Right cardiac atrium (tissue), 5 donors: ENCODE data around the gene AMBP. TPM values are rescaled to one million over a fixed set of nuclear protein-coding genes. Genes with fewer than 3 reads are reported as not detected.
"Not testable (repeated sequence)": the region's sequence is repeated elsewhere in the genome, so short reads cannot be mapped to it uniquely, and the experiment has no call there.

ENCODE experiments used
- ATAC-seq, 2 donors: fragments of 200-7000 bp; cut with Tn5 transposase; one replicate each; pipeline versions ENCODE4 v1.8.0 to v1.9.1; 2020; ENCODE audit warnings: moderate library complexity in 2 of 2, mild to moderate bottlenecking in 1 of 2
- DNase-seq, 3 donors: peaks; one replicate each; pipeline ENCODE4 v3.0.0-alpha.2; 2020
- H3K27ac ChIP-seq: one replicate; pipeline ENCODE4 v1.5.1; 2013; ENCODE audit warnings: mild to moderate bottlenecking, low read length, control low read depth, moderate library complexity
- H3K27me3 ChIP-seq: one replicate; pipeline ENCODE4 v1.6.1; 2013; ENCODE audit not compliant: control insufficient read depth, insufficient read depth
- H3K4me1 ChIP-seq: one replicate; pipeline ENCODE4 v1.6.1; 2013; ENCODE audit warnings: low read length; ENCODE audit not compliant: control insufficient read depth, insufficient read depth
- H3K4me3 ChIP-seq: one replicate; pipeline ENCODE4 v1.5.1; 2013; ENCODE audit warnings: low read length, control low read depth
- H3K9me3 ChIP-seq: one replicate; pipeline ENCODE4 v1.6.1; 2013; ENCODE audit warnings: low read length; ENCODE audit not compliant: control insufficient read depth
- WGBS: extraction: QIAGEN DNeasy Blood & Tissue Kit; methylation state at CpG from one replicate; pipeline ENCODE4 v1.1.7; 2013; 5-methylcytosine and 5-hydroxymethylcytosine counted together
- intact Hi-C, 4 donors: fragments of 100-400 bp; cut with DNase I; formaldehyde crosslinking; loops; one replicate each; pipeline versions ENCODE4 v1.11.0 to v1.14.0; 2022 to 2023
- polyA plus RNA-seq: library from polyadenylated mRNA; stranded (reverse); fragments of 200-250 nt; gene quantifications from one replicate; pipeline ENCODE4 v1.2.3, GENCODE V29; 2013
- total RNA-seq, 4 donors: library from RNA; stranded (reverse); fragmentation: NEBNext Ultra II Directional; extraction: Animal tissue kit (Norgen Biotek cat#: 25700); gene quantifications; one replicate each; pipeline ENCODE4 v1.2.1, GENCODE V29; 2021
- donor health status: healthy with polysubstance abuse.
- donor health status: DM: no; HTN: yes; CAD: no.
- donor health status: DM: no; HTN: no; CAD: no.
- donor health status: DM: no; HTN: yes; CAD: no; lungs with severe emphysema.
- donor health status: DM: yes; HTN: yes; CAD: no.

Gene AMBP
- total and polyA plus RNA-seq, 5 donors = 0.11 to 0.81 TPM; not detected in 3

GRCh38 chr9:114047717-114048116 is 30.4 kb downstream of the AMBP start:
- H3K4me1 ChIP-seq = no peaks in the 10 kb centered on the region
- 86% methylated on average over 3 of the region's 3 CpGs for WGBS
- ATAC-seq (no peak), DNase-seq (no peak)
- no peak overlapping the region for H3K27ac ChIP-seq
- no peaks in the 10 kb centered on the region for H3K27me3 ChIP-seq
- H3K4me3 ChIP-seq = no peak overlapping the region
- H3K9me3 ChIP-seq = no peaks in the 10 kb centered on the region
- intact Hi-C loops = no loop called here

GRCh38 chr9:114046875-114047274 is 31.2 kb downstream of the AMBP start:
- ATAC-seq (no peak), DNase-seq (no peak)
- Histone ChIP-seq H3K27ac (no peak overlapping the region), H3K9me3 (no peaks in the 10 kb centered on the region), H3K4me1 (no peaks in the 10 kb centered on the region), H3K4me3 (no peak overlapping the region), H3K27me3 (no peaks in the 10 kb centered on the region)
- 97% methylated on average over 1 of the region's 1 CpG for WGBS
- intact Hi-C loops = no loop called here

GRCh38 chr9:114046237-114046755 is 31.8 kb downstream of the AMBP start:
- H3K27ac ChIP-seq = no peak overlapping the region
- intact Hi-C loops = no loop called here
- H3K4me1 ChIP-seq = no peaks in the 10 kb centered on the region
- no peak overlapping the region for H3K4me3 ChIP-seq
- 99% methylated on average over 4 of the region's 4 CpGs for WGBS
- H3K9me3 ChIP-seq = no peaks in the 10 kb centered on the region
- H3K27me3 ChIP-seq = no peaks in the 10 kb centered on the region
- no peak for DNase-seq
- ATAC-seq = no peak

GRCh38 chr9:114043660-114044059 is 34.4 kb downstream of the AMBP start:
- H3K27me3 ChIP-seq, H3K9me3 ChIP-seq, H3K27ac ChIP-seq, H3K4me3 ChIP-seq, intact Hi-C loops, ATAC-seq, H3K4me1 ChIP-seq, DNase-seq: not testable (repeated sequence)

- intact Hi-C loops = loop anchor here (10.0 kb wide), 3 partner anchors 155 to 355 kb away; no protein-coding TSS in a partner anchor
- ATAC-seq = no peak
- WGBS = 96% methylated on average over 5 of the region's 5 CpGs
Observed at GRCh38 chr9:114039484-114039883, 38.6 kb downstream of the AMBP start.

GRCh38 chr9:114038724-114039313 is 39.3 kb downstream of the AMBP start:
- Histone ChIP-seq H3K27ac (no peak overlapping the region), H3K27me3 (no peaks in the 10 kb centered on the region), H3K9me3 (no peaks in the 10 kb centered on the region), H3K4me3 (no peak overlapping the region), H3K4me1 (no peaks in the 10 kb centered on the region)
- ATAC-seq = no peak
- intact Hi-C loops = loop anchor here (10.0 kb wide), 3 partner anchors 154 to 354 kb away; no protein-coding TSS in a partner anchor
- no peak for DNase-seq
- 96% methylated on average over 13 of the region's 13 CpGs for WGBS

More at GRCh38 chr9:114039484-114039883, 38.6 kb downstream of the AMBP start:
- Histone ChIP-seq H3K4me1 (no peaks in the 10 kb centered on the region), H3K4me3 (no peak overlapping the region), H3K27ac (no peak overlapping the region), H3K27me3 (no peaks in the 10 kb centered on the region), H3K9me3 (no peaks in the 10 kb centered on the region)
- no peak for DNase-seq

GRCh38 chr9:114037961-114038723 is 40.0 kb downstream of the AMBP start:
- ATAC-seq (no peak), DNase-seq (no peak)
- H3K4me3 ChIP-seq = no peak overlapping the region
- H3K4me1 ChIP-seq = no peaks in the 10 kb centered on the region
- intact Hi-C loops = loop anchor here (10.0 kb wide), 3 partner anchors 153 to 353 kb away; no protein-coding TSS in a partner anchor
- H3K27ac ChIP-seq = no peak overlapping the region
- H3K27me3 ChIP-seq = no peaks in the 10 kb centered on the region
- no peaks in the 10 kb centered on the region for H3K9me3 ChIP-seq
- WGBS = 84% methylated on average over 19 of the region's 19 CpGs

GRCh38 chr9:114037249-114037648 is 40.9 kb downstream of the AMBP start:
- intact Hi-C loops = loop anchor here (10.0 kb wide), 3 partner anchors 152 to 352 kb away; no protein-coding TSS in a partner anchor
- DNase-seq (no peak), ATAC-seq (no peak)
- no peaks in the 10 kb centered on the region for H3K27me3 ChIP-seq
- WGBS = 82% methylated on average over 5 of the region's 5 CpGs
- no peak overlapping the region for H3K4me3 ChIP-seq
- no peaks in the 10 kb centered on the region for H3K9me3 ChIP-seq
- H3K4me1 ChIP-seq = no peaks in the 10 kb centered on the region
- no peak overlapping the region for H3K27ac ChIP-seq

- no peak for DNase-seq
- no peak overlapping the region for H3K4me3 ChIP-seq
- no peak for ATAC-seq
- H3K4me1 ChIP-seq = no peaks in the 10 kb centered on the region
- no peak overlapping the region for H3K27ac ChIP-seq
- 96% methylated on average over 18 of the region's 18 CpGs for WGBS
- intact Hi-C loops = loop anchor here (10.0 kb wide), 3 partner anchors 151 to 351 kb away; no protein-coding TSS in a partner anchor
- no peaks in the 10 kb centered on the region for H3K27me3 ChIP-seq
- H3K9me3 ChIP-seq = no peaks in the 10 kb centered on the region
Observed at GRCh38 chr9:114035845-114036801, 42.0 kb downstream of the AMBP start.

- H3K27ac ChIP-seq = no peak overlapping the region
- no peaks in the 10 kb centered on the region for H3K27me3 ChIP-seq
- intact Hi-C loops = loop anchor here (10.0 kb wide), 3 partner anchors 151 to 351 kb away; no protein-coding TSS in a partner anchor
- DNase-seq (peak in 1 of 3 donors; percentile 43), ATAC-seq (peak; percentile 30 to 37)
- H3K9me3 ChIP-seq = no peaks in the 10 kb centered on the region
- no peaks in the 10 kb centered on the region for H3K4me1 ChIP-seq
- 84% methylated on average over 17 of the region's 17 CpGs for WGBS
- H3K4me3 ChIP-seq = no peak overlapping the region
Observed at GRCh38 chr9:114035221-114035844, 42.8 kb downstream of the AMBP start.
